ENCODE data around the gene GCSAML. TPM values are rescaled to one million over a fixed set of nuclear protein-coding genes. Genes with fewer than 3 reads are reported as not detected.
"Not testable (repeated sequence)": the region's sequence is repeated elsewhere in the genome, so short reads cannot be mapped to it uniquely, and the experiment has no call there.

GCSAML gene
- polyA plus RNA-seq, 3 donors = 0.16 TPM; not detected in 2

DNA sequence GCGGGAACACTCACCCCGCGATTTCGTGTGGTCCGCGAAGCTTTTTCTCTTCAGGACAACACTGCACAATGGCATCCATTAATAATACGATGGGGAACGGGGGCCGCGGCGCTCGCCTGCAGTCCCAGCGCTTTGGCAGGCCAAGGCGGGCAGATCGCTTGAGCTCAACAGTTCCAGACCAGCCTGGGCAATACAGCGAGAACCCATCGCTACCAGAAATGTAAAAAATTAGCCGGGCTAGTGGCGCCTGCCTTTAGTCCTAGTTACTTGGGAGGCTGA lies 30.4 kb upstream of the GCSAML start:
- peak overlapping the region; percentile 61 to 78 for H3K4me3 Mint-ChIP-seq
- Histone ChIP-seq H3K9me3 (replicated peaks in 1 of 2; ENCODE audit: control insufficient read depth in 1 of 2, insufficient read depth in 1 of 2, low read length in 2 of 2) (peaks cover 15 to 24% of the 10 kb centered on the region in 2 donors), H3K36me3 (replicated peaks in 1 of 2; ENCODE audit: control insufficient read depth in 1 of 2, insufficient read depth in 2 of 2, low read length in 2 of 2) (no peaks in the 10 kb centered on the region), H3K27me3 (ENCODE audit: control insufficient read depth in 2 of 2, insufficient read depth in 2 of 2, low read length in 2 of 2) (no peaks in the 10 kb centered on the region), H3K4me1 (ENCODE audit: control insufficient read depth in 1 of 2, insufficient read depth in 2 of 2, low read length in 2 of 2) (no peaks in the 10 kb centered on the region), H4K20me1 (ENCODE audit: insufficient read depth, low read length) (no peaks in the 10 kb centered on the region), H3K9ac (ENCODE audit: insufficient read depth, low read length, poor library complexity, severe bottlenecking) (no peak overlapping the region), H3K79me2 (ENCODE audit: insufficient read depth, low read length) (no peaks in the 10 kb centered on the region), H3K4me3 (replicated peaks in 1 of 3; ENCODE audit: low read depth in 2 of 3, low read length in 3 of 3) (peak overlapping the region in 1 of 3 experiments; percentile 53), H3K4me2 (replicated peaks; ENCODE audit: extremely low read depth, low read length, poor library complexity, severe bottlenecking) (peak overlapping the region; percentile 48), H3K27ac (ENCODE audit: low read depth in 1 of 2, low read length in 2 of 2) (no peak overlapping the region), H2AFZ (ENCODE audit: insufficient read depth, low read depth, low read length, poor library complexity, severe bottlenecking) (peak overlapping the region; percentile 63)
- peaks cover 4% of the 10 kb centered on the region for H3K4me1 Mint-ChIP-seq
- TF ChIP-seq, protein P1, sequence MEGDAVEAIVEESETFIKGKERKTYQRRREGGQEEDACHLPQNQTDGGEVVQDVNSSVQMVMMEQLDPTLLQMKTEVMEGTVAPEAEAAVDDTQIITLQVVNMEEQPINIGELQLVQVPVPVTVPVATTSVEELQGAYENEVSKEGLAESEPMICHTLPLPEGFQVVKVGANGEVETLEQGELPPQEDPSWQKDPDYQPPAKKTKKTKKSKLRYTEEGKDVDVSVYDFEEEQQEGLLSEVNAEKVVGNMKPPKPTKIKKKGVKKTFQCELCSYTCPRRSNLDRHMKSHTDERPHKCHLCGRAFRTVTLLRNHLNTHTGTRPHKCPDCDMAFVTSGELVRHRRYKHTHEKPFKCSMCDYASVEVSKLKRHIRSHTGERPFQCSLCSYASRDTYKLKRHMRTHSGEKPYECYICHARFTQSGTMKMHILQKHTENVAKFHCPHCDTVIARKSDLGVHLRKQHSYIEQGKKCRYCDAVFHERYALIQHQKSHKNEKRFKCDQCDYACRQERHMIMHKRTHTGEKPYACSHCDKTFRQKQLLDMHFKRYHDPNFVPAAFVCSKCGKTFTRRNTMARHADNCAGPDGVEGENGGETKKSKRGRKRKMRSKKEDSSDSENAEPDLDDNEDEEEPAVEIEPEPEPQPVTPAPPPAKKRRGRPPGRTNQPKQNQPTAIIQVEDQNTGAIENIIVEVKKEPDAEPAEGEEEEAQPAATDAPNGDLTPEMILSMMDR (IDR thresholded peaks at IDR 0.05) = no peak
- H3K36me3 Mint-ChIP-seq = peaks cover 12 to 13% of the 10 kb centered on the region in 2 donors
- intact Hi-C loops (cut with micrococcal nuclease) = no loop called here
- DNase-seq = no peak
- WGBS (ENCODE audit: insufficient coverage) = 89% methylated on average over 19 of the region's 19 CpGs
- peaks cover 0 to 3% (median 0%) of the 10 kb centered on the region in 3 donors for H3K27me3 Mint-ChIP-seq (ENCODE audit: low read depth in 3 of 3)
- peaks cover 30 to 44% (median 36%) of the 10 kb centered on the region in 7 donors for H3K9me3 Mint-ChIP-seq
- H3K27ac Mint-ChIP-seq = no peak overlapping the region

DNA sequence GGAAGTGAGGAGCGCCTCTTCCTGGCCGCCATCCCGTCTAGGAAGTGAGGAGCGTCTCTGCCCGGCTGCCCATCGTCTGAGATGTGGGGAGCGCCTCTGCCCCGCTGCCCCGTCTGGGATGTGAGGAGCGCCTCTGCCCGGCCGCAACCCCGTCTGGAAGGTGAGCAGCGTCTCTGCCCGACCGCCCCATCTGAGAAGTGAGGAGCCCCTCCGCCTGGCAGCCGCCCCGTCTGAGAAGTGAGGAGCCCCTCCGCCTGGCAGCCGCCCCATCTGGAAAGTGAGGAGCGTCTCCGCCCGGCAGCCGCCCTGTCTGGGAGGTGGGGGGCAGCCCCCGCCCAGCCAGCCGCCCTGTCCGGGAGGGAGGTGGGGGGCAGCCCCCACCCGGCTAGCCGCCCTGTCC lies 27.0 kb upstream of the GCSAML start:
- H3K27me3 ChIP-seq (ENCODE audit: control insufficient read depth in 2 of 2, insufficient read depth in 2 of 2, low read length in 2 of 2); H3K36me3 Mint-ChIP-seq; H3K79me2 ChIP-seq (ENCODE audit: insufficient read depth, low read length); H3K27me3 Mint-ChIP-seq (ENCODE audit: low read depth in 3 of 3); H4K20me1 ChIP-seq (ENCODE audit: insufficient read depth, low read length); H3K9ac ChIP-seq (ENCODE audit: insufficient read depth, low read length, poor library complexity, severe bottlenecking); H2AFZ ChIP-seq (ENCODE audit: insufficient read depth, low read depth, low read length, poor library complexity, severe bottlenecking); H3K4me3 ChIP-seq (replicated peaks in 1 of 3; ENCODE audit: low read depth in 2 of 3, low read length in 3 of 3); DNase-seq; H3K27ac ChIP-seq (ENCODE audit: low read depth in 1 of 2, low read length in 2 of 2); H3K36me3 ChIP-seq (replicated peaks in 1 of 2; ENCODE audit: control insufficient read depth in 1 of 2, insufficient read depth in 2 of 2, low read length in 2 of 2); H3K4me2 ChIP-seq (replicated peaks; ENCODE audit: extremely low read depth, low read length, poor library complexity, severe bottlenecking); H3K27ac Mint-ChIP-seq; H3K4me3 Mint-ChIP-seq; H3K4me1 Mint-ChIP-seq; intact Hi-C loops (cut with micrococcal nuclease); H3K4me1 ChIP-seq (ENCODE audit: control insufficient read depth in 1 of 2, insufficient read depth in 2 of 2, low read length in 2 of 2): not testable (repeated sequence)
- no CpG with 5 or more reads among the region's 30 CpGs for WGBS (ENCODE audit: insufficient coverage)
- peaks cover 8 to 14% of the 10 kb centered on the region in 2 donors for H3K9me3 ChIP-seq (replicated peaks in 1 of 2; ENCODE audit: control insufficient read depth in 1 of 2, insufficient read depth in 1 of 2, low read length in 2 of 2)
- H3K9me3 Mint-ChIP-seq = peaks cover 12 to 26% (median 21%) of the 10 kb centered on the region in 7 donors
